GM12878 (cell line): Measurements from ENCODE around the gene GARIN5B. TPM values are rescaled to one million over a fixed set of nuclear protein-coding genes. Genes with fewer than 3 reads are reported as not detected.

Experiments
- ATAC-seq: fragments of 200-7000 bp; cut with Tn5 transposase; 3 replicates; pipeline ENCODE4 v1.9.1; 2020; ENCODE audit warnings: mild to moderate bottlenecking, moderate library complexity
- BruUV-seq: library from RNA; stranded (reverse); fragments of 400-500 nt; replicated peaks from 2 replicates; lab custom pipeline; 2021; lab: Mats Ljungman, UMichigan
- CTCF ChIA-PET: fragments of 300-600 bp; sonication (Branson Sonifier 250); formaldehyde crosslinking; extraction: SDS; loops from one replicate; lab custom pipeline; 2021; ENCODE audit warnings: inconsistent platforms; lab: Yijun Ruan, JAX
- POLR2A ChIA-PET: fragments of 350-600 bp; formaldehyde crosslinking; extraction: SDS; loops from one replicate; lab custom pipeline; 2021; ENCODE audit warnings: inconsistent platforms; lab: Charles Lee
- RAD21 ChIA-PET: fragments of 300-600 bp; sonication (Branson Sonifier 250); formaldehyde crosslinking; loops from one replicate; lab custom pipeline; 2023; ENCODE audit warnings: antibody characterized with exemption; ENCODE audit not compliant: unreplicated experiment; lab: Charles Lee
- SMC1A ChIA-PET: fragments of 300-600 bp; sonication (Branson Sonifier 250); formaldehyde crosslinking; loops from one replicate; lab custom pipeline; 2023; ENCODE audit not compliant: unreplicated experiment, uncharacterized antibody; lab: Charles Lee
- DNase-seq: peaks from one replicate; pipeline ENCODE4 v3.0.0-alpha.2; 2011; ENCODE audit warnings: low read depth, low spot score
- FAIRE-seq: peaks from 3 replicates; lab custom pipeline; 2011; peaks lifted over from hg19 to GRCh38; lab: Jason Lieb, UNC
- H2AFZ ChIP-seq: 2 replicates; pipeline ENCODE4 v1.6.0; 2011; ENCODE audit warnings: low read depth, low read length, control low read depth; ENCODE audit not compliant: control insufficient read depth
- H3K27ac ChIP-seq: 2 replicates; pipeline ENCODE4 v1.5.1; 2011; ENCODE audit warnings: control low read depth; ENCODE audit not compliant: control insufficient read depth, insufficient read depth
- H3K27me3 ChIP-seq, 2 experiments: replicated peaks in 1 of 2; 2 replicates each; pipeline versions ENCODE4 v1.6.0 to v1.6.1; 2011; ENCODE audit warnings: low read length in 1 of 2; ENCODE audit not compliant: control insufficient read depth in 2 of 2, insufficient read depth in 2 of 2
- H3K36me3 ChIP-seq, 2 experiments: 2 replicates each; pipeline ENCODE4 v1.5.1; 2011; ENCODE audit warnings: low read length in 1 of 2; ENCODE audit not compliant: control insufficient read depth in 2 of 2, insufficient read depth in 2 of 2
- H3K4me1 ChIP-seq: 2 replicates; pipeline ENCODE4 v1.6.1; 2011; ENCODE audit warnings: mild to moderate bottlenecking, low read length, moderate library complexity, mixed read lengths; ENCODE audit not compliant: control insufficient read depth, insufficient read depth
- H3K4me2 ChIP-seq: 2 replicates; pipeline ENCODE4 v1.6.0; 2011; ENCODE audit warnings: control low read depth; ENCODE audit not compliant: control insufficient read depth, insufficient read depth
- H3K4me3 ChIP-seq: fragments of 200-600 bp; sonication (generic); 2 replicates; pipeline ENCODE4 v1.5.1; 2016
- H3K79me2 ChIP-seq: 2 replicates; pipeline ENCODE4 v1.6.0; 2011; ENCODE audit warnings: low read length; ENCODE audit not compliant: control insufficient read depth, insufficient read depth
- H3K9ac ChIP-seq: 2 replicates; pipeline ENCODE4 v1.8.0; 2011; ENCODE audit warnings: low read length, control low read depth, mixed read lengths; ENCODE audit not compliant: control insufficient read depth, insufficient read depth
- H3K9me3 ChIP-seq: replicated peaks from 3 replicates; pipeline ENCODE4 v1.5.1; 2011; ENCODE audit warnings: mild to moderate bottlenecking, low read length; ENCODE audit not compliant: control insufficient read depth, insufficient read depth
- H4K20me1 ChIP-seq: 2 replicates; pipeline ENCODE4 v1.6.0; 2011; ENCODE audit not compliant: control insufficient read depth, insufficient read depth
- BHLHE40 ChIP-seq, 2 experiments: fragments of 450-650 bp in 1 of 2; IDR thresholded peaks; 2 replicates each; pipeline ENCODE4 v1.6.1; 2011 to 2017; ENCODE audit warnings: low read depth in 2 of 2, borderline replicate concordance in 1 of 2, improper control_type of control experiment in 1 of 2, low read length in 1 of 2, mild to moderate bottlenecking in 1 of 2
- GATAD2B ChIP-seq: fragments of 450-650 bp; conservative IDR thresholded peaks from 2 replicates; pipeline ENCODE4 v1.6.1; 2017; ENCODE audit warnings: low read depth, mild to moderate bottlenecking, moderate library complexity
- HDAC6 ChIP-seq: fragments of 200-600 bp; sonication (generic); IDR thresholded peaks from one replicate; pipeline ENCODE4 v1.8.0; 2017; ENCODE audit warnings: antibody characterized with exemption; ENCODE audit not compliant: unreplicated experiment
- IKZF1 ChIP-seq: fragments of 450-650 bp; conservative IDR thresholded peaks from 2 replicates; pipeline ENCODE4 v1.6.1; 2017; ENCODE audit warnings: antibody characterized with exemption, mild to moderate bottlenecking
- JUND ChIP-seq: IDR thresholded peaks from 2 replicates; pipeline ENCODE4 v1.6.1; 2012; ENCODE audit warnings: low read depth, mild to moderate bottlenecking, low read length, improper control_type of control experiment, moderate library complexity
- LARP7 ChIP-seq: fragments of 450-650 bp; IDR thresholded peaks from 2 replicates; pipeline ENCODE4 v1.6.1; 2017; ENCODE audit warnings: mild to moderate bottlenecking
- NR2F1 ChIP-seq: fragments of 450-650 bp; conservative IDR thresholded peaks from 2 replicates; pipeline ENCODE4 v1.6.1; 2017; ENCODE audit warnings: mild to moderate bottlenecking
- POLR2AphosphoS2 ChIP-seq: IDR thresholded peaks from 2 replicates; pipeline ENCODE4 v1.6.1; 2011; ENCODE audit warnings: low read depth, mild to moderate bottlenecking, low read length, improper control_type of control experiment, moderate library complexity
- RAD51 ChIP-seq: fragments of 450-650 bp; IDR thresholded peaks from 2 replicates; pipeline ENCODE4 v1.6.1; 2016; ENCODE audit warnings: moderate library complexity, mild to moderate bottlenecking, inconsistent platforms
- RB1 ChIP-seq: fragments of 450-650 bp; formaldehyde crosslinking; IDR thresholded peaks from 2 replicates; pipeline ENCODE4 v1.6.1; 2017; ENCODE audit warnings: mild to moderate bottlenecking, borderline replicate concordance
- SIN3A ChIP-seq: IDR thresholded peaks from 2 replicates; pipeline ENCODE4 v1.6.1; 2012; ENCODE audit warnings: low read depth, low read length, improper control_type of control experiment
- SREBF2 ChIP-seq: IDR thresholded peaks from 2 replicates; pipeline ENCODE4 v1.6.1; 2012; ENCODE audit warnings: mild to moderate bottlenecking, low read length
- YY1 ChIP-seq: IDR thresholded peaks from 2 replicates; pipeline ENCODE4 v1.6.1; 2011; ENCODE audit warnings: low read depth, mild to moderate bottlenecking, low read length
- ZNF217 ChIP-seq: fragments of 450-650 bp; IDR thresholded peaks from 2 replicates; pipeline ENCODE4 v1.6.1; 2017; ENCODE audit warnings: antibody characterized with exemption, mild to moderate bottlenecking
- WGBS: methylation state at CpG from one replicate; pipeline ENCODE4 v1.1.6; 2016; ENCODE audit warnings: low lambda C conversion rate; ENCODE audit not compliant: insufficient replicate concordance, insufficient coverage; ENCODE audit errors: missing lambda C conversion rate; 5-methylcytosine and 5-hydroxymethylcytosine counted together
- in situ Hi-C: fragments of 300-500 bp; cut with MboI; formaldehyde crosslinking; loops from 9 replicates; pipeline ENCODE4 v1.14.3; 2018; ENCODE audit warnings: mixed read lengths
- intact Hi-C: fragments of 100-400 bp; cut with micrococcal nuclease; formaldehyde crosslinking; loops from one replicate; pipeline ENCODE4 v1.14.2; 2022; ENCODE audit not compliant: unreplicated experiment
- polyA plus RNA-seq, 11 experiments: library from polyadenylated mRNA; depleted of rRNA in 4 of 11; unstranded in 6 of 11; stranded (reverse) in 5 of 11; fragments of >200 nt; fragmentation: Nextera tagmentation in 4 of 11; fragmentation: Illumina TruSeq in 1 of 11; extraction: Ambion mirVana in 4 of 11; extraction: Trizol in 1 of 11; gene quantifications; 1 replicate in 1 of 11; 2 replicates in 10 of 11; pipeline versions ENCODE4 v1.2.1 to v1.2.3, GENCODE V29; 2011 to 2016; ENCODE audit warnings: inconsistent platforms in 2 of 11, missing spikeins in 2 of 11, low read depth in 1 of 11
- total RNA-seq, 4 experiments: library from RNA; depleted of rRNA in 3 of 4; stranded (reverse); fragments of >200 nt in 3 of 4; fragmentation: Illumina TruSeq in 1 of 4; extraction: Trizol in 1 of 4; gene quantifications; 2 replicates each; pipeline versions ENCODE4 v1.2.1 to v1.2.3, GENCODE V29; 2013 to 2021

The GARIN5B gene
- total and polyA plus RNA-seq, 10 of the 15 experiments (the other 5 are each of a cell fraction or from before 2014, with no cell fraction given) = not detected

GRCh38 chr19:55384131-55384919 lies 21.3 kb upstream of the GARIN5B start, which contains the start of gene TMEM238:
Gene TMEM238, minus strand, starts transcription at chr19:55384292. Its CDS starts 33 bp downstream, at chr19:55384259.
- ChIA-PET SMC1A (interaction anchor here (1.0 to 3.1 kb wide), 9 partner anchors 19 to 244 kb away, joined by 3 to 22 read pairs (median 3); partner anchors contain the start of gene KMT5C), CTCF (interaction anchor here (0.6 to 3.4 kb wide), 16 partner anchors 13 to 730 kb away, joined by 3 to 49 read pairs (median 4); partner anchors contain the start of genes HSPBP1, KMT5C, PPP6R1 and ZNF865)
- H3K9me3 ChIP-seq = no peaks in the 10 kb centered on the region
- H3K27ac ChIP-seq = peak within 1 kb of the TSS; percentile 89
- H4K20me1 ChIP-seq = peaks cover 11% of the 10 kb centered on the region
- BruUV-seq = no TSS peak
- H3K9ac ChIP-seq = peak within 1 kb of the TSS; percentile 77
- no peak for FAIRE-seq
- H3K27me3 ChIP-seq = no peaks in the 10 kb centered on the region
- peak; percentile 19 for ATAC-seq
- DNase-seq = no peak
- peaks cover 16 to 20% of the 10 kb centered on the region in 2 experiments; a peak in 3 of 4 replicates for H3K36me3 ChIP-seq
- peak; percentile 65 for TF ChIP-seq GATAD2B
- TF ChIP-seq RAD51 = no peak
- TF ChIP-seq YY1 = peak; percentile 70
- TF ChIP-seq JUND = no peak
- TF ChIP-seq BHLHE40 (IDR thresholded peaks at IDR 0.05; ENCODE audit: borderline replicate concordance in 1 of 2, low read depth in 2 of 2, low read length in 1 of 2) = peak in 1 of 2 experiments; percentile 49; a peak in 2 of 4 replicates
- peak; percentile 32 for TF ChIP-seq IKZF1
- peak; percentile 55; the same call in 1 of the 2 replicates for TF ChIP-seq ZNF217
- no peak for TF ChIP-seq SREBF2
- TF ChIP-seq RB1 = 0 out of 2 replicates have a peak, but pooled peaks have one; percentile 74
- 0 out of 2 replicates have a peak, but pooled peaks have one; percentile 47 for TF ChIP-seq NR2F1
- peak; percentile 92 for TF ChIP-seq LARP7
- no peak for TF ChIP-seq POLR2AphosphoS2
- peak; percentile 70 for TF ChIP-seq HDAC6
- 0 out of 2 replicates have a peak, but pooled peaks have one; percentile 3 for TF ChIP-seq SIN3A
- TF ChIP-seq, all 136 proteins: peak for 10
- H2AFZ ChIP-seq = peak within 1 kb of the TSS; percentile 26
- H3K4me1 ChIP-seq = peaks cover 28% of the 10 kb centered on the region
- in situ Hi-C loops (no loop called here), intact Hi-C loops (loop anchor here (5.0 to 10.0 kb wide), 3 partner anchors 82 to 770 kb away; partner anchors contain the start of gene PPP6R1)
- peak within 1 kb of the TSS; percentile 74 for H3K4me2 ChIP-seq
- WGBS = under 1% methylated on average over 70 of the region's 72 CpGs
- ChIA-PET POLR2A (interaction anchor here (0.5 to 3.1 kb wide), 17 partner anchors 16 to 270 kb away, joined by 3 to 26 read pairs (median 5); partner anchors contain the start of genes FIZ1, HSPBP1, KMT5C and PPP6R1), RAD21 (interaction anchor here (1.0 to 3.1 kb wide), 14 partner anchors 20 to 267 kb away, joined by 3 to 28 read pairs (median 4); partner anchors contain the start of genes FIZ1, ISOC2, KMT5C and PPP1R12C)
- H3K79me2 ChIP-seq = peaks cover 39% of the 10 kb centered on the region
- H3K4me3 ChIP-seq = peak within 1 kb of the TSS; percentile 72
